GM12801 (cell line): ENCODE results near the gene EXOC6B.

ENCODE experiments used
- CTCF ChIP-seq: IDR thresholded peaks from one replicate; pipeline ENCODE4 v1.5.1; 2011; ENCODE audit warnings: control low read depth; ENCODE audit not compliant: insufficient read length; ENCODE audit errors: extremely low read depth

The EXOC6B gene

GRCh38 chr2:72538486-72538885 is 287.3 kb downstream of the EXOC6B start:
- TF ChIP-seq CTCF: no peak

GRCh38 chr2:72533765-72534164 is 292.1 kb downstream of the EXOC6B start:
- no peak for TF ChIP-seq CTCF

- no peak for TF ChIP-seq CTCF
Observed at GRCh38 chr2:72527424-72527823, 298.4 kb downstream of the EXOC6B start.

GRCh38 chr2:72526623-72527022 is 299.2 kb downstream of the EXOC6B start:
- TF ChIP-seq CTCF: no peak

GRCh38 chr2:72524071-72524470 is 301.8 kb downstream of the EXOC6B start:
- TF ChIP-seq CTCF: no peak

GRCh38 chr2:72515696-72516095 is 310.1 kb downstream of the EXOC6B start:
- no peak for TF ChIP-seq CTCF

- TF ChIP-seq CTCF: no peak
Observed at GRCh38 chr2:72513011-72513410, 312.8 kb downstream of the EXOC6B start.

GRCh38 chr2:72512376-72512775 is 313.5 kb downstream of the EXOC6B start:
- TF ChIP-seq CTCF: no peak
